HL-60/S4 treated with retinoic acid at 250 ng/mL for 4 days and 3 days (cell line): ENCODE data around the gene PKD1L1.

Source experiments
- in situ Hi-C: fragments of 300-500 bp; cut with MboI; formaldehyde crosslinking; loops from 2 replicates; pipeline ENCODE4 v1.7.0; 2022; ENCODE audit warnings: low sequenced_read_pairs

The PKD1L1 gene

GRCh38 chr7:47884675-47885074 lies 63.6 kb downstream of the PKD1L1 start:
- in situ Hi-C loops, result no loop called here

GRCh38 chr7:47882635-47883034 lies 65.6 kb downstream of the PKD1L1 start:
- in situ Hi-C loops, result no loop called here

GRCh38 chr7:47881256-47881655 lies 67.0 kb downstream of the PKD1L1 start:
- in situ Hi-C loops, result no loop called here

- in situ Hi-C loops, result no loop called here
These were observed 69.6 kb downstream of the PKD1L1 start for GRCh38 chr7:47878662-47879061.

- in situ Hi-C loops, result no loop called here
These were observed 70.9 kb downstream of the PKD1L1 start for GRCh38 chr7:47877336-47877735.

GRCh38 chr7:47875998-47876744 lies 72.1 kb downstream of the PKD1L1 start:
- in situ Hi-C loops, result no loop called here

GRCh38 chr7:47875406-47875805 lies 72.9 kb downstream of the PKD1L1 start:
- in situ Hi-C loops, result no loop called here

GRCh38 chr7:47873762-47874161 lies 74.5 kb downstream of the PKD1L1 start:
- in situ Hi-C loops, result no loop called here

GRCh38 chr7:47867286-47867685 lies 81.0 kb downstream of the PKD1L1 start:
- in situ Hi-C loops, result no loop called here

- in situ Hi-C loops, result no loop called here
These were observed 82.1 kb downstream of the PKD1L1 start for GRCh38 chr7:47866120-47866519.

GRCh38 chr7:47852330-47853245 lies 95.7 kb downstream of the PKD1L1 start:
- in situ Hi-C loops, result no loop called here

GRCh38 chr7:47847207-47847606 lies 101.1 kb downstream of the PKD1L1 start:
- in situ Hi-C loops, result no loop called here

- in situ Hi-C loops, result no loop called here
These were observed 102.0 kb downstream of the PKD1L1 start for GRCh38 chr7:47846138-47846836.

GRCh38 chr7:47844311-47844710 lies 104.0 kb downstream of the PKD1L1 start:
- in situ Hi-C loops, result no loop called here

- in situ Hi-C loops, result no loop called here
These were observed 105.0 kb downstream of the PKD1L1 start for GRCh38 chr7:47843291-47843690.

GRCh38 chr7:47839381-47839780 lies 108.9 kb downstream of the PKD1L1 start:
- in situ Hi-C loops, result no loop called here

- in situ Hi-C loops, result no loop called here
These were observed 110.4 kb downstream of the PKD1L1 start for GRCh38 chr7:47837826-47838225.

- in situ Hi-C loops, result no loop called here
These were observed 111.6 kb downstream of the PKD1L1 start for GRCh38 chr7:47836503-47837202.

- in situ Hi-C loops, result no loop called here
These were observed 112.2 kb downstream of the PKD1L1 start for GRCh38 chr7:47836080-47836479.

- in situ Hi-C loops, result no loop called here
These were observed 115.1 kb downstream of the PKD1L1 start for GRCh38 chr7:47833211-47833610.
